ENCODE data around the gene ENKUR. TPM values are rescaled to one million over a fixed set of nuclear protein-coding genes. Genes with fewer than 3 reads are reported as not detected.

Gene ENKUR
- total RNA-seq, 6 experiments from 2014 or later = 0.14 to 0.33 (median 0.23) TPM; not detected in 1

DNA sequence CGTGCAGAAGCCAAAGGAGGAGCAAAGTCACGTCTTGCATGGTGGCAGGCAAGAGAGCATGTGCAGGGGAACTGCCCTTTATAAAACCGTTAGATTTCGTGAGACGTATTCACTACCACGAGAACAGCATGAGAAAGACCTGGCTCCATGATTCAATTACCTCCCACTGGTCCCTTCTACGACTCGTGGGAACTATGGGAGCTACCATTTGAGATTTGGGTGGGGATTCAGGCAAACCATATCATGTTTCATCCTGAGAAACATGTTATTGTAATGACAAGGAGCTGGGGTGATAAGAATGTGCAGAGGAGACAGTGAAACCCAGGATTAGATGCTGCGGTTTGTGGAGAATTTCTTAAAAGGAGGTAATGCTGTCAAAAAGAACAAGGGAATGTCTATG lies 34.4 kb upstream of the ENKUR start:
- 0 out of 2 replicates have a peak, but pooled peaks cover 4% of the 10 kb centered on the region for H3K36me3 Mint-ChIP-seq (ENCODE audit: low read depth)
- no peak overlapping the region for H3K27ac Mint-ChIP-seq
- no peaks in the 10 kb centered on the region; the same call in 1 of the 2 replicates for H3K27me3 Mint-ChIP-seq (ENCODE audit: insufficient read depth)
- TF ChIP-seq, protein P1, sequence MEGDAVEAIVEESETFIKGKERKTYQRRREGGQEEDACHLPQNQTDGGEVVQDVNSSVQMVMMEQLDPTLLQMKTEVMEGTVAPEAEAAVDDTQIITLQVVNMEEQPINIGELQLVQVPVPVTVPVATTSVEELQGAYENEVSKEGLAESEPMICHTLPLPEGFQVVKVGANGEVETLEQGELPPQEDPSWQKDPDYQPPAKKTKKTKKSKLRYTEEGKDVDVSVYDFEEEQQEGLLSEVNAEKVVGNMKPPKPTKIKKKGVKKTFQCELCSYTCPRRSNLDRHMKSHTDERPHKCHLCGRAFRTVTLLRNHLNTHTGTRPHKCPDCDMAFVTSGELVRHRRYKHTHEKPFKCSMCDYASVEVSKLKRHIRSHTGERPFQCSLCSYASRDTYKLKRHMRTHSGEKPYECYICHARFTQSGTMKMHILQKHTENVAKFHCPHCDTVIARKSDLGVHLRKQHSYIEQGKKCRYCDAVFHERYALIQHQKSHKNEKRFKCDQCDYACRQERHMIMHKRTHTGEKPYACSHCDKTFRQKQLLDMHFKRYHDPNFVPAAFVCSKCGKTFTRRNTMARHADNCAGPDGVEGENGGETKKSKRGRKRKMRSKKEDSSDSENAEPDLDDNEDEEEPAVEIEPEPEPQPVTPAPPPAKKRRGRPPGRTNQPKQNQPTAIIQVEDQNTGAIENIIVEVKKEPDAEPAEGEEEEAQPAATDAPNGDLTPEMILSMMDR (IDR thresholded peaks at IDR 0.05) = no peak
- H3K4me3 Mint-ChIP-seq = no peak overlapping the region
- peaks cover 19% of the 10 kb centered on the region for H3K4me1 Mint-ChIP-seq (ENCODE audit: low read depth)
- 0 out of 2 replicates have a peak, but pooled peaks cover 6% of the 10 kb centered on the region for H3K9me3 Mint-ChIP-seq
- no peak for DNase-seq

DNA sequence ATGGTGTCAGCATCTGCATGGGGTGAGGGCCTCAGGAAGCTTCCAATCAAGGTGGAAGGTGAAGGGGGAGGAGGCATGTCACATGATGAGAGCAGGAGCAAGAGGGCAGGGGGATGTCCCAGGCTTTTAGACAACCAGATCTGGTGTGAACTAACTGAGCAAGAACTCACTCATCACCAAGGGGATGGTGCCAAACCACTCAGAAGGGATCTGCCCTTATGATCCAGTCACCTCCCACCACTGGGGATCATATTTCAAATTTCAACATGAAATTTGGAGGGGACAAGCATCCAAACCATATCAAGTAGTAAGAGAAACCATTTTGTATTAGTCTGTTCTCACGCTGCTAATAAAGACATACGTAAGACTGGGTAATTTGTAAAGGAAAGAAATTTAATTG lies 34.0 kb upstream of the ENKUR start:
- peaks cover 19% of the 10 kb centered on the region for H3K4me1 Mint-ChIP-seq (ENCODE audit: low read depth)
- no peak for DNase-seq
- H3K27me3 Mint-ChIP-seq (ENCODE audit: insufficient read depth) = no peaks in the 10 kb centered on the region; the same call in 1 of the 2 replicates
- 0 out of 2 replicates have a peak, but pooled peaks cover 4% of the 10 kb centered on the region for H3K36me3 Mint-ChIP-seq (ENCODE audit: low read depth)
- H3K9me3 Mint-ChIP-seq = 0 out of 2 replicates have a peak, but pooled peaks cover 6% of the 10 kb centered on the region
- no peak overlapping the region for H3K4me3 Mint-ChIP-seq
- TF ChIP-seq, protein P1 (IDR thresholded peaks at IDR 0.05) = no peak
- H3K27ac Mint-ChIP-seq = no peak overlapping the region

DNA sequence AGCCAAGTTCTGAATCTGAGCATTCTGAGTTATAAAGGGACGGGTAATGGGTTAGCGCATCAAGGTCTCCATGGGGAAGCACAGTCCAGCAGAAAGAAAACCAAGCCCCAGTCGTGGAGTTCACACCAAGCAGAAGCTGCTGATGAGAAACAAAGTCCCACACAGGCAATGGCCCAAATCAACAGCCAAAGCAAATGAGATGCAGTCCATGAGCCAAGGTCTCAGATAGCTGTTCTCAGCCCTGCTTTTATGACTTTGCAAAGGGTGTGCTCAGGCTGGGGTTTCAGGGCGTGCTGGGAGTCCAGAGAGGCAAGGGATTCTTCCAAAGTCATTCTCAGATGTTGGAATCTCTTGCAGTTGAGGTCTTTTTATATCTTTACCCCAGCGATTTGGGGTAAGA lies 32.5 kb upstream of the ENKUR start:
- 0 out of 2 replicates have a peak, but pooled peaks cover 6% of the 10 kb centered on the region for H3K9me3 Mint-ChIP-seq
- DNase-seq = no peak
- H3K27me3 Mint-ChIP-seq (ENCODE audit: insufficient read depth) = peaks cover 4% of the 10 kb centered on the region; the same call in 1 of the 2 replicates
- TF ChIP-seq, protein P1 (IDR thresholded peaks at IDR 0.05) = no peak
- H3K27ac Mint-ChIP-seq = no peak overlapping the region
- H3K36me3 Mint-ChIP-seq (ENCODE audit: low read depth) = 0 out of 2 replicates have a peak, but pooled peaks cover 4% of the 10 kb centered on the region
- peaks cover 19% of the 10 kb centered on the region for H3K4me1 Mint-ChIP-seq (ENCODE audit: low read depth)
- H3K4me3 Mint-ChIP-seq = no peak overlapping the region

DNA sequence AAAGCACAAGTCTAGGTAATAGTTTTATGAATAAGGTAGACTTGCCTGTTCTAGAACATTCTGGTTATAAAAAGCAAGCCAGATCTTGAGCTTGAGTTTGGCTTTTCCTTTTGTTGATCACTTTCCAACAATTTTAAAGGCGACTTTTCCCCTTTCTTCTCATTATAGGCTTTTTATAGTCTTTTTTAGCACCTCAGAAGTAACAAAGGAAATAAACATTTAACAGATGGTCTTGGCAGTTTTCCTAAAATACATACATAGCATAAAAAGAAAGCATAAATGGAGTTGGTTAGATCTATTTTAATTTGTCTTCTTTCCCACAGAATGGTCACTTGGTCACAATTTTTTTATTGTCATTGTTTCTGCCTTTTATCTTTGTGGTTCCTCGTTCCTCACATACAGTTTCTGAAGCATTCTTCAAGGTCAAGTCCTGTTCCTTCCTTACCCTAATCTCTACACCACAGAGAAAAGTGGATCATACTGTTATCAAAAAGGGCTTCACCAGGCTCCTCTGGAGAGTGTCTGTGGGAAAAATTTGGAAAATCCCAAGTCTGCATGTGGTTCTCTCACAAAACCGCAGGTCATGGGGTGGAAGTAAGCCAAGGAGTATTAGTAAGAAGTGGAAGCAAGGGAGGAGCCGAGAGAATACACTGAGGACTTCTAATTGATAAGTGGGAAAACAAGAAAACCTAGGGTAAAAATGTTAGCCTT lies 31.8 kb upstream of the ENKUR start:
- Mint-ChIP-seq H3K36me3 (ENCODE audit: low read depth) (0 out of 2 replicates have a peak, but pooled peaks cover 4% of the 10 kb centered on the region), H3K4me1 (ENCODE audit: low read depth) (peaks cover 19% of the 10 kb centered on the region), H3K27me3 (ENCODE audit: insufficient read depth) (peaks cover 7% of the 10 kb centered on the region; the same call in 1 of the 2 replicates), H3K4me3 (peak overlapping the region; percentile 24; the same call in 1 of the 2 replicates), H3K9me3 (0 out of 2 replicates have a peak, but pooled peaks cover 6% of the 10 kb centered on the region), H3K27ac (peak overlapping the region; percentile 37; the same call in 1 of the 2 replicates)
- peak; percentile 58 for DNase-seq
- TF ChIP-seq, protein P1 (IDR thresholded peaks at IDR 0.05) = no peak

DNA sequence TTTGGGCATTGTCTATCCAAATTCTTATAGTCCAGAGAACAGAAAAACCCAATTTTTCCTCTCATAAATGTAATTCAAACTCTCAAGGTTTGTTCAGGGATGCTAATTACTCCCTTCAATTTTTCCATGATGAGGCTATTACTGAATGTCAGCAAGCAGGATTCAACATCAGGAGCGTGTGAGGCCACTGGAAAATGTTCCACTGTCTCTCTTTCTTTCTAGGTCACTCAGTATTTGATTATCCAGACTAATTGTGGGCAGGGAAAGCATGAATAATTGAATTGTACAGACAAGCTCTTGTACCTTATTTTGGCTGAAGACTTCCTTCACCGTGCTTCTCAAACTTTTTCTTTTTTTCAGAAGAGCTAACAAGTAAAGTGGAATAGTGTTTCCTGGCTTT lies 31.1 kb upstream of the ENKUR start:
- TF ChIP-seq, protein P1 (IDR thresholded peaks at IDR 0.05) = no peak
- Mint-ChIP-seq H3K27me3 (ENCODE audit: insufficient read depth) (peaks cover 12% of the 10 kb centered on the region; the same call in 1 of the 2 replicates), H3K27ac (no peak overlapping the region), H3K4me1 (ENCODE audit: low read depth) (peaks cover 19% of the 10 kb centered on the region), H3K9me3 (0 out of 2 replicates have a peak, but pooled peaks cover 6% of the 10 kb centered on the region), H3K36me3 (ENCODE audit: low read depth) (0 out of 2 replicates have a peak, but pooled peaks cover 4% of the 10 kb centered on the region), H3K4me3 (no peak overlapping the region)
- no peak for DNase-seq
